Activated B cell treated with CpG ODN at 0.5 μM for 24 hours (primary cell): ENCODE results near the gene ABR. TPM values are rescaled to one million over a fixed set of nuclear protein-coding genes. Genes with fewer than 3 reads are reported as not detected.
"Not testable (repeated sequence)": the region's sequence is repeated elsewhere in the genome, so short reads cannot be mapped to it uniquely, and the experiment has no call there.

Experiments used
- ATAC-seq: fragments of 200-7000 bp; cut with Tn5 transposase; one replicate; pipeline ENCODE4 v1.10.0; 2021; ENCODE audit warnings: low read depth, mild to moderate bottlenecking, moderate library complexity
- CTCF ChIA-PET: fragments of 350-600 bp; sonication (Branson Sonifier 250); formaldehyde crosslinking; loops from one replicate; lab custom pipeline; 2021; ENCODE audit warnings: antibody characterized with exemption; lab: Charles Lee
- POLR2A ChIA-PET: fragments of 350-600 bp; sonication (Branson Sonifier 250); formaldehyde crosslinking; loops from one replicate; lab custom pipeline; 2021; ENCODE audit warnings: antibody characterized with exemption; lab: Charles Lee
- DNase-seq: peaks from one replicate; pipeline ENCODE4 v3.0.0; 2022
- H3K27ac Mint-ChIP-seq: one replicate; pipeline ENCODE4 v1.8.0; 2020; ENCODE audit warnings: mixed read lengths
- H3K27me3 Mint-ChIP-seq: one replicate; pipeline ENCODE4 v1.8.0; 2021; ENCODE audit warnings: mixed read lengths
- H3K36me3 Mint-ChIP-seq: one replicate; pipeline ENCODE4 v1.8.0; 2021; ENCODE audit warnings: low read depth, mixed read lengths
- H3K4me1 Mint-ChIP-seq: one replicate; pipeline ENCODE4 v1.8.0; 2021; ENCODE audit warnings: mixed read lengths
- H3K4me3 Mint-ChIP-seq: one replicate; pipeline ENCODE4 v1.8.0; 2020; ENCODE audit warnings: mild to moderate bottlenecking, mixed read lengths
- H3K9me3 Mint-ChIP-seq: one replicate; pipeline ENCODE4 v1.8.0; 2020; ENCODE audit warnings: mixed read lengths
- intact Hi-C: fragments of 100-400 bp; cut with micrococcal nuclease; formaldehyde crosslinking; loops from one replicate; pipeline ENCODE4 v1.15.1; 2024
- total RNA-seq: library from RNA; stranded (reverse); gene quantifications from 2 replicates; pipeline ENCODE4 v1.2.3, GENCODE V29; 2022
- TF ChIP-seq, protein P1 (sequence below): fragments of 200-600 bp; IDR thresholded peaks from one replicate; pipeline ENCODE4 v1.8.0; 2022; ENCODE audit warnings: antibody characterized with exemption, mild to moderate bottlenecking

The ABR gene
- total RNA-seq, 1 donor from 2014 or later: 150 TPM

DNA sequence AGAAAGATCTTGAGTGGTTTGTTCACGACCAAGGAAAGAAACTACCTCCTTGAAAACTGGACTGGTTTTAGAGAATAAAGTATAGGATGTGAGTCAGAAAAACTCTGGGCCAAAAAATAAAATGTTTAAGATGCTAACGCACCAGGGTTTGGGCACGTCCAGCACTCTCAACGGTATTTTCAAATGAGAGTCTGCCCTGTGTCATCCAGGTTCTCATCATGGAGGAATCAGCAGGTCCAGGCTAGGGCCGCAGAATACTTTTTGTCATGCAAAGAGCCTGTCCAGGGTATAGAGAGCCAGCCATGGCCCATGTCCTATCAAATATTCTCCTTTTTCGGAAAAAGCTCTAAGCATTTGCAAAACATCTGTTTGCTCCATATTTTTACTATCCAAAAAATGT, 202.6 kb downstream of the ABR start:
- ChIA-PET POLR2A (interaction anchor here (0.6 kb wide), 1 partner anchor 498 kb away, joined by 4 read pairs; no protein-coding TSS in a partner anchor), CTCF (no interaction called here)
- Mint-ChIP-seq H3K9me3 (no peaks in the 10 kb centered on the region), H3K4me1 (peaks cover 19% of the 10 kb centered on the region), H3K36me3 (no peaks in the 10 kb centered on the region), H3K27me3 (peaks cover 25% of the 10 kb centered on the region), H3K27ac (no peak overlapping the region), H3K4me3 (no peak overlapping the region)
- DNase-seq (no peak), ATAC-seq (no peak)
- TF ChIP-seq, protein P1, sequence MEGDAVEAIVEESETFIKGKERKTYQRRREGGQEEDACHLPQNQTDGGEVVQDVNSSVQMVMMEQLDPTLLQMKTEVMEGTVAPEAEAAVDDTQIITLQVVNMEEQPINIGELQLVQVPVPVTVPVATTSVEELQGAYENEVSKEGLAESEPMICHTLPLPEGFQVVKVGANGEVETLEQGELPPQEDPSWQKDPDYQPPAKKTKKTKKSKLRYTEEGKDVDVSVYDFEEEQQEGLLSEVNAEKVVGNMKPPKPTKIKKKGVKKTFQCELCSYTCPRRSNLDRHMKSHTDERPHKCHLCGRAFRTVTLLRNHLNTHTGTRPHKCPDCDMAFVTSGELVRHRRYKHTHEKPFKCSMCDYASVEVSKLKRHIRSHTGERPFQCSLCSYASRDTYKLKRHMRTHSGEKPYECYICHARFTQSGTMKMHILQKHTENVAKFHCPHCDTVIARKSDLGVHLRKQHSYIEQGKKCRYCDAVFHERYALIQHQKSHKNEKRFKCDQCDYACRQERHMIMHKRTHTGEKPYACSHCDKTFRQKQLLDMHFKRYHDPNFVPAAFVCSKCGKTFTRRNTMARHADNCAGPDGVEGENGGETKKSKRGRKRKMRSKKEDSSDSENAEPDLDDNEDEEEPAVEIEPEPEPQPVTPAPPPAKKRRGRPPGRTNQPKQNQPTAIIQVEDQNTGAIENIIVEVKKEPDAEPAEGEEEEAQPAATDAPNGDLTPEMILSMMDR: no peak
- intact Hi-C loops: no loop called here

DNA sequence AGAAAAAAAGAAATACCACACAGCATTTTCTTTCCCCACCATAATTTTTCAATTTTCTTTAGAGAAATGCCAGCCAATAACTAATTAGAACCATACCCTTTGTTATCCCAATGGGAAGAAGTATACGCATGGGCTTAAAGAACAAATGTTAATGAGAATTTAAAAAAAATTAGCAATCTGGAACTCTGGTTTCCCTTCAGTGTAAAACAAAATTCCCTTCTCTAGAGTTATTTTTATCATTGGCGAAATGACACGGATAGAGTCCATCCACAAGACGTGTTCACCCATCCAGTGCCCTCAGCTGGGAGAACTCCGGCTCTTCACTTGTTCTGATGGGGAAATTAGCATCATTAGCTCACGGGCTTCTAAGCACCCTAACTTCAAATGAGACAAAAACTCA, 203.5 kb downstream of the ABR start:
- POLR2A ChIA-PET: no interaction called here
- ATAC-seq: no peak
- TF ChIP-seq, protein P1: no peak
- Mint-ChIP-seq H3K27ac (no peak overlapping the region), H3K9me3 (no peaks in the 10 kb centered on the region), H3K4me3 (no peak overlapping the region), H3K27me3 (peaks cover 25% of the 10 kb centered on the region), H3K36me3 (no peaks in the 10 kb centered on the region), H3K4me1 (peaks cover 18% of the 10 kb centered on the region)
- intact Hi-C loops: no loop called here
- CTCF ChIA-PET: no interaction called here
- DNase-seq: no peak

DNA sequence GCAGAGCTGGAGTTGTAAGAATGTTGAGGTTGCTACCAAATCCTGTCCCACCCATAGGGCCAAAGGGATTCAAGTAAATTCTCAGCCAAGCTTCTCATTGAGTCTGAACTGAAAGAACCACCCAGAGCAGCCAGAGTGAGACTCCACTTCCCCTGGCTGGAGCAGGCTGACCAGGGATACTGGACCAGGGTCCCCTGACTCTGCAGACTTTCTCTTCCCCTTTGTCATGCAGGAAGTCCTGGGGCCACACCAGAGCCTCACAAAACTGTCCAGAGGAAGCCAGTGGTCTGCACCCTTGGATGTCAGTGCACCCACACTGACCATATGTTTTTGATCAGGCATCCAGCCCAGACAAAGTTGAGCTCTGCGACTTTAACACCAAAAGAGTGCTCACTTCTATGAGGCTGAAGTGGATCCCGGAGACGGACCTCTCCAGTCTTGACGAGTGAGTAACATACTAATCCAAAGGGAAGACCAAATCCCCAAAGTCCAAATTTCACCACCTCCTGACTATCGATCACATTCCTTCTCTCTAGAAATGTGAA, 204.3 kb downstream of the ABR start:
- ChIA-PET POLR2A (no interaction called here), CTCF (no interaction called here)
- H3K4me1 Mint-ChIP-seq: peaks cover 11% of the 10 kb centered on the region
- peaks cover 26% of the 10 kb centered on the region for H3K27me3 Mint-ChIP-seq
- no peaks in the 10 kb centered on the region for H3K36me3 Mint-ChIP-seq
- H3K4me3 Mint-ChIP-seq: no peak overlapping the region
- no peak for DNase-seq
- TF ChIP-seq, protein P1: no peak
- no peak overlapping the region for H3K27ac Mint-ChIP-seq
- intact Hi-C loops: no loop called here
- no peaks in the 10 kb centered on the region for H3K9me3 Mint-ChIP-seq
- no peak for ATAC-seq

DNA sequence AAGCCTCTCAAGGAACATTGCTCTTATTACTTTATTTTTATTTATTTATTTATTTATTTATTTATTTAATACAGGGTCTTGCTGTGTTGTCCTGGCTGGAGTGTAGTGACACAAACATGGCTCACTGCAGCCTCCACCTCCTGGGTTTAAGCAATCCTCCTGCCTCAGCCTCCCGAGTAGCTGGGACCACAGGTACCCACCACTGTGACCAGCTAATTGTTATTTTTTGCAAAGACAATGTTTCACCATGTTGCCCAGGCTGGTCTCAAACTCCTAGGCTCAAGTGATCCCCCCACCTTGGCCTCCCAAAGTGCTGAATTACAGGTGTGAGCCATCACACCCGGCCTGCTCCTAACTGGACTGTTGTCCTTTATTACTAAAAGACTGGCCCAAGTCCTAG, 205.0 kb downstream of the ABR start:
- peaks cover 33% of the 10 kb centered on the region for H3K27me3 Mint-ChIP-seq
- POLR2A ChIA-PET, ATAC-seq, DNase-seq, intact Hi-C loops, H3K4me3 Mint-ChIP-seq, H3K4me1 Mint-ChIP-seq, H3K36me3 Mint-ChIP-seq, CTCF ChIA-PET, H3K9me3 Mint-ChIP-seq, H3K27ac Mint-ChIP-seq: not testable (repeated sequence)

DNA sequence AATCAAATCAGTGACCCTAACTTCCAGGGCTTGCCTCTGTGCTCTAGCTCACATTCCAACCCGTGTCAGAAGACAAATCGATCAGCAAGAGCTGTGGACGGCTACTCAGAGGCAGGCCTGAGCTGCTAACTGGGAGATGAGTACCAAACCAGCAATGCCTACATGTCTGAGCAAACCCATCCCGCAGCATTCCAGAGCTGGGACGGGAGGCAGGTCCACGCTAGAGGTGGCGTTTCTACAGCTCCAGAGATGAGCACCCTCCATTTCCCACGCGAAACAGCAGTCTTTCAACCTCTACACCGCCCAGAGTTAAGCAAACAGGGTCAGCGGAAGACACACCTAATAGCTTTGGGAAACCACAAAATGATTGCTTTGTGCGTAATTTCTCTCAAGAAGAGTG, 206.7 kb downstream of the ABR start:
- POLR2A ChIA-PET: no interaction called here
- ATAC-seq: no peak
- Mint-ChIP-seq H3K27me3 (peaks cover 35% of the 10 kb centered on the region), H3K27ac (no peak overlapping the region), H3K9me3 (no peaks in the 10 kb centered on the region), H3K4me1 (peaks cover 2% of the 10 kb centered on the region), H3K36me3 (no peaks in the 10 kb centered on the region), H3K4me3 (no peak overlapping the region)
- TF ChIP-seq, protein P1: no peak
- intact Hi-C loops: no loop called here
- DNase-seq: no peak
- CTCF ChIA-PET: interaction anchor here (0.9 kb wide), 1 partner anchor 94 kb away, joined by 5 read pairs; no protein-coding TSS in a partner anchor

DNA sequence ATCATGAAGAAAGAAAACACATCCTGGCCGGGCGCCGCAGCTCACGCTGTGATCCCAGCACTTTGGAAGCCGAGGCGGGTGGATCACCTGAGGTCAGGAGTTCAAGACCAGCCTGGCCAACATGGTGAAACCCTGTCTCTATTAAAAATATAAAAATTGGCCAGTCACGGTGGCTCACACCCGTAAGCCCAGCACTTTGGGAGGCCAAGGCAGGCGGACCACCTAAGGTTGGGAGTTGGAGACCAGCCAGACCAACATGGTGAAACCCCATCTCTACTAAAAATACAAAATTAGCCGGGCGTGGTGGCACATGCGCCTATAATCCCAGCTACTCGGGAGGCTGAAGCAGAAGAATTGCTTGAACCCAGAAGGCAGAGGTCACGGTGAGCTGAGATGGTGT, 207.9 kb downstream of the ABR start:
- H3K36me3 Mint-ChIP-seq, H3K4me3 Mint-ChIP-seq, H3K4me1 Mint-ChIP-seq, CTCF ChIA-PET, intact Hi-C loops, ATAC-seq, H3K27ac Mint-ChIP-seq, DNase-seq, H3K9me3 Mint-ChIP-seq: not testable (repeated sequence)
- POLR2A ChIA-PET: interaction anchor here (0.5 kb wide), 1 partner anchor 12 kb away, joined by 4 read pairs; no protein-coding TSS in a partner anchor
- peaks cover 25% of the 10 kb centered on the region for H3K27me3 Mint-ChIP-seq
